Peyer's patch (tissue), 4 donors: Measurements from ENCODE around the gene LMO1.

Experiments
- POLR2A ChIP-seq, 2 donors: fragments of 450-650 bp; IDR thresholded peaks; one replicate each; pipeline ENCODE4 v1.5.1; 2017; ENCODE audit warnings: antibody characterized with exemption in 2 of 2, mild to moderate bottlenecking in 2 of 2, moderate library complexity in 2 of 2
- TF ChIP-seq, protein P1 (sequence below), 6 experiments: fragments of 450-650 bp in 4 of 6; fragments of 200-600 bp in 2 of 6; sonication (generic) in 1 of 6; IDR thresholded peaks; one replicate each; pipeline ENCODE4 v1.5.1; 2017 to 2019; ENCODE audit warnings: antibody characterized with exemption in 6 of 6, mild to moderate bottlenecking in 3 of 6, moderate library complexity in 1 of 6

DNA sequence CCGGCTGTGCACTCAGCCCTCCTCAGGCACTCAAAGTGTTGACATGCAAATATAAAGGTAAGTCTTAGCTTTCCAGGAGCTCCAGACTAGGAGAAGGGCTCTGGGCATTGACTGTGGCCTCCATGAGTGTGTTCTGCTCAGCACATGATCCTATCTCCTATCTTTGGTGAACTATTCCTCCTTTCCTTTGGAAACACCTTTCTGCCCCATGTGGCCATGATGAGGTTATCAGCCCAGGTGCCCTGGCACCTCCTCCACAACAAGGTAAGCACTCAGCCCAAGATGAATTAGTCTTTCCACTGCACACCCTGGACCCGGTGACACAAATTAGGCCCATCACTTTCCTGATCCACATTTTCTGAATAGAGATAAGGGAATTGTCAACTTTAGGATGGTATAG, 37.9 kb upstream of the LMO1 start:
- TF ChIP-seq, protein P1, sequence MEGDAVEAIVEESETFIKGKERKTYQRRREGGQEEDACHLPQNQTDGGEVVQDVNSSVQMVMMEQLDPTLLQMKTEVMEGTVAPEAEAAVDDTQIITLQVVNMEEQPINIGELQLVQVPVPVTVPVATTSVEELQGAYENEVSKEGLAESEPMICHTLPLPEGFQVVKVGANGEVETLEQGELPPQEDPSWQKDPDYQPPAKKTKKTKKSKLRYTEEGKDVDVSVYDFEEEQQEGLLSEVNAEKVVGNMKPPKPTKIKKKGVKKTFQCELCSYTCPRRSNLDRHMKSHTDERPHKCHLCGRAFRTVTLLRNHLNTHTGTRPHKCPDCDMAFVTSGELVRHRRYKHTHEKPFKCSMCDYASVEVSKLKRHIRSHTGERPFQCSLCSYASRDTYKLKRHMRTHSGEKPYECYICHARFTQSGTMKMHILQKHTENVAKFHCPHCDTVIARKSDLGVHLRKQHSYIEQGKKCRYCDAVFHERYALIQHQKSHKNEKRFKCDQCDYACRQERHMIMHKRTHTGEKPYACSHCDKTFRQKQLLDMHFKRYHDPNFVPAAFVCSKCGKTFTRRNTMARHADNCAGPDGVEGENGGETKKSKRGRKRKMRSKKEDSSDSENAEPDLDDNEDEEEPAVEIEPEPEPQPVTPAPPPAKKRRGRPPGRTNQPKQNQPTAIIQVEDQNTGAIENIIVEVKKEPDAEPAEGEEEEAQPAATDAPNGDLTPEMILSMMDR (IDR thresholded peaks at IDR 0.05), result no peak
- no peak for TF ChIP-seq POLR2A (IDR thresholded peaks at IDR 0.05)
